Measurements from ENCODE around the gene ARHGAP11A.

DNA sequence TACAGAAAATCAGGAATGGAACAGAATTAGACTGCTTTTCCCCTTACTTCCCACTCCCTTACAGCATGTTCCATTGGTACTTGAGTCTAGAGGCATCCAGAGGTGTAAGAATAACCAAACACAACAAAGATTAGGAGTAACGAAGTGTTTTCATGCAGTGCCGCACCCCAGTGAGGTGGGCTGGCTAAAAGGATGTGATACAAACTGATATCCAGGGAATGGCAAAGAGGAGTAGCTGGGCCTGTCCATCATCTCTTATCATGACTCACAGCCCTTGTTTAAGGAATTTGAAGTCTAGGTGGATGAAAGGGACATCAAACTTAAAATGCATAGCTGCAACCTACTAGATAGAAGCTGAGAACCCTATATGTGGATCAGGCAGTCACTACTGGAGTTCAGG is 42.6 kb downstream of the ARHGAP11A start:
- TF ChIP-seq USF2 (IDR thresholded peaks at IDR 0.05; ENCODE audit: borderline replicate concordance, low read depth, low read length): no peak
- no peak for TF ChIP-seq TAF1 (IDR thresholded peaks at IDR 0.05; ENCODE audit: borderline replicate concordance, low read depth, low read length)
- TF ChIP-seq, protein P1, sequence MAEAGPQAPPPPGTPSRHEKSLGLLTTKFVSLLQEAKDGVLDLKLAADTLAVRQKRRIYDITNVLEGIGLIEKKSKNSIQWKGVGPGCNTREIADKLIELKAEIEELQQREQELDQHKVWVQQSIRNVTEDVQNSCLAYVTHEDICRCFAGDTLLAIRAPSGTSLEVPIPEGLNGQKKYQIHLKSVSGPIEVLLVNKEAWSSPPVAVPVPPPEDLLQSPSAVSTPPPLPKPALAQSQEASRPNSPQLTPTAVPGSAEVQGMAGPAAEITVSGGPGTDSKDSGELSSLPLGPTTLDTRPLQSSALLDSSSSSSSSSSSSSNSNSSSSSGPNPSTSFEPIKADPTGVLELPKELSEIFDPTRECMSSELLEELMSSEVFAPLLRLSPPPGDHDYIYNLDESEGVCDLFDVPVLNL (IDR thresholded peaks at IDR 0.05; ENCODE audit: low read depth, low read length): no peak
- no peak for TF ChIP-seq CTCF (IDR thresholded peaks at IDR 0.05 in 2 of 3, conservative IDR thresholded peaks at IDR 0.05 in 1 of 3; ENCODE audit: control insufficient read depth in 2 of 3, extremely low read depth in 1 of 3, insufficient read depth in 1 of 3, low read depth in 3 of 3, low read length in 3 of 3)
- TF ChIP-seq EP300 (IDR thresholded peaks at IDR 0.05; ENCODE audit: borderline replicate concordance in 1 of 2, control insufficient read depth in 1 of 2, low read depth in 2 of 2, low read length in 2 of 2): no peak
- TF ChIP-seq BRCA1 (IDR thresholded peaks at IDR 0.05; ENCODE audit: low read depth, low read length): no peak
- TF ChIP-seq POLR2A (IDR thresholded peaks at IDR 0.05; ENCODE audit: low read depth, low read length): no peak
- TF ChIP-seq SP1 (IDR thresholded peaks at IDR 0.05; ENCODE audit: low read depth, low read length): no peak
- TF ChIP-seq EZH2 (IDR thresholded peaks at IDR 0.05; ENCODE audit: borderline replicate concordance, control insufficient read depth, low read depth, low read length): no peak
- TF ChIP-seq JUNB (IDR thresholded peaks at IDR 0.05): no peak
- TF ChIP-seq, protein P2, sequence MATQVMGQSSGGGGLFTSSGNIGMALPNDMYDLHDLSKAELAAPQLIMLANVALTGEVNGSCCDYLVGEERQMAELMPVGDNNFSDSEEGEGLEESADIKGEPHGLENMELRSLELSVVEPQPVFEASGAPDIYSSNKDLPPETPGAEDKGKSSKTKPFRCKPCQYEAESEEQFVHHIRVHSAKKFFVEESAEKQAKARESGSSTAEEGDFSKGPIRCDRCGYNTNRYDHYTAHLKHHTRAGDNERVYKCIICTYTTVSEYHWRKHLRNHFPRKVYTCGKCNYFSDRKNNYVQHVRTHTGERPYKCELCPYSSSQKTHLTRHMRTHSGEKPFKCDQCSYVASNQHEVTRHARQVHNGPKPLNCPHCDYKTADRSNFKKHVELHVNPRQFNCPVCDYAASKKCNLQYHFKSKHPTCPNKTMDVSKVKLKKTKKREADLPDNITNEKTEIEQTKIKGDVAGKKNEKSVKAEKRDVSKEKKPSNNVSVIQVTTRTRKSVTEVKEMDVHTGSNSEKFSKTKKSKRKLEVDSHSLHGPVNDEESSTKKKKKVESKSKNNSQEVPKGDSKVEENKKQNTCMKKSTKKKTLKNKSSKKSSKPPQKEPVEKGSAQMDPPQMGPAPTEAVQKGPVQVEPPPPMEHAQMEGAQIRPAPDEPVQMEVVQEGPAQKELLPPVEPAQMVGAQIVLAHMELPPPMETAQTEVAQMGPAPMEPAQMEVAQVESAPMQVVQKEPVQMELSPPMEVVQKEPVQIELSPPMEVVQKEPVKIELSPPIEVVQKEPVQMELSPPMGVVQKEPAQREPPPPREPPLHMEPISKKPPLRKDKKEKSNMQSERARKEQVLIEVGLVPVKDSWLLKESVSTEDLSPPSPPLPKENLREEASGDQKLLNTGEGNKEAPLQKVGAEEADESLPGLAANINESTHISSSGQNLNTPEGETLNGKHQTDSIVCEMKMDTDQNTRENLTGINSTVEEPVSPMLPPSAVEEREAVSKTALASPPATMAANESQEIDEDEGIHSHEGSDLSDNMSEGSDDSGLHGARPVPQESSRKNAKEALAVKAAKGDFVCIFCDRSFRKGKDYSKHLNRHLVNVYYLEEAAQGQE (IDR thresholded peaks at IDR 0.05; ENCODE audit: low read depth, low read length): no peak
